SK-N-SH (cell line): ENCODE measurements around the gene SELENOS. TPM values are rescaled to one million over a fixed set of nuclear protein-coding genes. Genes with fewer than 3 reads are reported as not detected.

Source experiments
- CTCF ChIA-PET: fragments of 300-600, 350-600 bp; formaldehyde crosslinking; extraction: SDS; loops from one replicate; lab custom pipeline; 2021; lab: Yijun Ruan, JAX
- POLR2A ChIA-PET: fragments of 350-600 bp; sonication (Branson Sonifier 250); formaldehyde crosslinking; extraction: SDS; loops from one replicate; lab custom pipeline; 2020; ENCODE audit warnings: antibody characterized with exemption, inconsistent platforms; lab: Yijun Ruan, JAX
- DNase-seq: peaks from one replicate; pipeline ENCODE4 v3.0.0; 2012
- H2AFZ ChIP-seq: fragments of 200-600 bp; sonication (generic); 2 replicates; pipeline ENCODE4 v1.8.1; 2016; ENCODE audit warnings: antibody characterized with exemption, mild to moderate bottlenecking, low read depth
- H3F3A ChIP-seq: fragments of 200-600 bp; sonication (generic); replicated peaks from 2 replicates; pipeline ENCODE3; 2016; ENCODE audit warnings: antibody characterized with exemption, mild to moderate bottlenecking; ENCODE audit not compliant: insufficient read depth
- H3K27ac ChIP-seq, 2 experiments: fragments of 200-500 bp in 1 of 2; fragments of 200-600 bp in 1 of 2; sonication (Bioruptor generic) in 1 of 2; sonication (generic), shearing (Covaris generic) in 1 of 2; 2 replicates each; pipeline versions ENCODE4 v1.5.1 to v1.6.1; 2014 to 2016; ENCODE audit warnings: low read depth in 2 of 2, inconsistent platforms in 1 of 2, low read length in 1 of 2, mild to moderate bottlenecking in 1 of 2, mixed read lengths in 1 of 2
- H3K27me3 ChIP-seq: fragments of 200-600 bp; sonication (generic), shearing (Covaris generic); 2 replicates; pipeline ENCODE4 v1.6.1; 2016; ENCODE audit warnings: mixed run types; ENCODE audit not compliant: insufficient read depth
- H3K36me3 ChIP-seq, 2 experiments: fragments of 200-500 bp in 1 of 2; fragments of 200-600 bp in 1 of 2; sonication (Bioruptor generic) in 1 of 2; sonication (generic) in 1 of 2; replicated peaks in 1 of 2; 2 replicates each; pipeline versions ENCODE3 to v1.5.1; 2014 to 2016; ENCODE audit warnings: low read length in 1 of 2, mild to moderate bottlenecking in 1 of 2; ENCODE audit not compliant: insufficient read depth in 2 of 2, control insufficient read depth in 1 of 2
- H3K4me1 ChIP-seq, 2 experiments: fragments of 200-500 bp in 1 of 2; fragments of 200-600 bp in 1 of 2; sonication (Bioruptor generic) in 1 of 2; sonication (generic), shearing (Covaris generic) in 1 of 2; 2 replicates each; pipeline versions ENCODE4 v1.5.1 to v1.6.1; 2014 to 2016; ENCODE audit warnings: low read depth in 1 of 2, low read length in 1 of 2, mixed run types in 1 of 2; ENCODE audit not compliant: insufficient read depth in 2 of 2, control insufficient read depth in 1 of 2
- H3K4me2 ChIP-seq: fragments of 200-600 bp; sonication (generic), shearing (Covaris generic); 2 replicates; pipeline ENCODE4 v1.6.1; 2017; ENCODE audit warnings: mixed run types
- H3K4me3 ChIP-seq, 2 experiments: fragments of 200-500 bp in 1 of 2; fragments of 200-600 bp in 1 of 2; sonication (Bioruptor generic) in 1 of 2; sonication (generic), shearing (Covaris generic) in 1 of 2; 2 replicates each; pipeline versions ENCODE4 v1.5.1 to v1.8.1; 2014 to 2016; ENCODE audit warnings: low read depth in 2 of 2, inconsistent platforms in 1 of 2, low read length in 1 of 2, mild to moderate bottlenecking in 1 of 2, mixed read lengths in 1 of 2, moderate library complexity in 1 of 2
- H3K79me2 ChIP-seq: fragments of 200-600 bp; sonication (generic); 2 replicates; pipeline ENCODE4 v1.8.1; 2017; ENCODE audit warnings: mild to moderate bottlenecking; ENCODE audit not compliant: insufficient read depth
- H3K9ac ChIP-seq: fragments of 200-600 bp; sonication (generic); 2 replicates; pipeline ENCODE4 v1.6.1; 2017; ENCODE audit warnings: mixed run types
- H3K9me2 ChIP-seq: fragments of 200-600 bp; sonication (generic); 2 replicates; pipeline ENCODE4 v1.6.1; 2017; ENCODE audit warnings: mixed run types
- H3K9me3 ChIP-seq: fragments of 200-600 bp; sonication (generic); 2 replicates; pipeline ENCODE4 v1.6.1; 2017; ENCODE audit warnings: mixed run types, mild to moderate bottlenecking, moderate library complexity
- H4K20me1 ChIP-seq: fragments of 200-600 bp; sonication (generic); 2 replicates; pipeline ENCODE4 v1.6.1; 2017; ENCODE audit warnings: mild to moderate bottlenecking, mixed run types; ENCODE audit not compliant: insufficient read depth
- CHD2 ChIP-seq: fragments of 150-350 bp; IDR thresholded peaks from 2 replicates; pipeline ENCODE4 v1.6.1; 2018; ENCODE audit warnings: low read length; ENCODE audit not compliant: partially characterized antibody
- CTCF ChIP-seq: fragments of 200-600 bp; sonication (generic); IDR thresholded peaks from 2 replicates; pipeline ENCODE4 v1.6.1; 2017; ENCODE audit warnings: antibody characterized with exemption, mild to moderate bottlenecking, moderate library complexity
- ELF1 ChIP-seq: IDR thresholded peaks from 2 replicates; pipeline ENCODE4 v1.4.0; 2012
- EP300 ChIP-seq, 2 experiments: IDR thresholded peaks; 2 replicates each; pipeline versions ENCODE4 v1.4.0 to v1.6.1; 2012; ENCODE audit warnings: borderline replicate concordance in 1 of 2, low read depth in 1 of 2, low read length in 1 of 2
- EZH2phosphoT487 ChIP-seq: fragments of 200-600 bp; sonication (generic); IDR thresholded peaks from 2 replicates; pipeline ENCODE4 v1.6.1; 2017; ENCODE audit warnings: low read depth, mixed run types, mild to moderate bottlenecking, antibody characterized with exemption, moderate library complexity, borderline replicate concordance
- FOXJ3 ChIP-seq: sonication (generic); formaldehyde crosslinking; IDR thresholded peaks from 2 replicates; pipeline ENCODE4 v1.5.1; 2020; ENCODE audit warnings: mild to moderate bottlenecking, missing genetic modification reagents
- FOXM1 ChIP-seq: IDR thresholded peaks from 2 replicates; pipeline ENCODE4 v1.4.0; 2012; ENCODE audit warnings: low read depth, mild to moderate bottlenecking
- MAX ChIP-seq: IDR thresholded peaks from 2 replicates; pipeline ENCODE4 v1.4.0; 2012; ENCODE audit warnings: low read depth
- MEF2A ChIP-seq: IDR thresholded peaks from 2 replicates; pipeline ENCODE4 v1.4.0; 2012; ENCODE audit warnings: low read depth, borderline replicate concordance
- PBX3 ChIP-seq: IDR thresholded peaks from 2 replicates; pipeline ENCODE4; 2012
- RAD21 ChIP-seq: IDR thresholded peaks from 2 replicates; pipeline ENCODE4 v1.6.1; 2012; ENCODE audit warnings: mild to moderate bottlenecking, low read length
- RFX5 ChIP-seq: IDR thresholded peaks from 2 replicates; pipeline ENCODE4 v1.6.1; 2012; ENCODE audit warnings: mild to moderate bottlenecking, improper control_type of control experiment, low read length
- SMC3 ChIP-seq: IDR thresholded peaks from 2 replicates; pipeline ENCODE4 v1.6.1; 2012; ENCODE audit warnings: low read depth, low read length, improper control_type of control experiment
- TEAD4 ChIP-seq: IDR thresholded peaks from 2 replicates; pipeline ENCODE4 v1.4.0; 2012; ENCODE audit warnings: mild to moderate bottlenecking, borderline replicate concordance; ENCODE audit not compliant: insufficient read depth
- USF1 ChIP-seq: IDR thresholded peaks from 2 replicates; pipeline ENCODE4 v1.4.0; 2012; ENCODE audit warnings: low read depth, borderline replicate concordance
- USF2 ChIP-seq: fragments of 150-350 bp; IDR thresholded peaks from 2 replicates; pipeline ENCODE4 v1.6.1; 2017; ENCODE audit warnings: antibody characterized with exemption, low read length, low read depth, borderline replicate concordance
- YY1 ChIP-seq: IDR thresholded peaks from 2 replicates; pipeline ENCODE4 v1.4.0; 2012; ENCODE audit warnings: low read depth, mild to moderate bottlenecking
- ZBTB33 ChIP-seq: IDR thresholded peaks from 2 replicates; pipeline ENCODE4 v1.4.0; 2012; ENCODE audit warnings: low read depth, borderline replicate concordance
- WGBS: methylation state at CpG from one replicate; pipeline ENCODE4 v1.1.6; 2017; ENCODE audit warnings: low lambda C conversion rate; 5-methylcytosine and 5-hydroxymethylcytosine counted together
- polyA plus RNA-seq, 3 experiments: library from polyadenylated mRNA; depleted of rRNA; stranded (reverse); fragments of >200 nt; gene quantifications; 2 replicates each; pipeline ENCODE4 v1.2.3, GENCODE V29; 2012

SELENOS gene
- polyA plus RNA-seq, 1 of the 3 experiments (the other 2 are of a cell fraction): 101 TPM

GRCh38 chr15:101232677-101233076, 44.6 kb downstream of the SELENOS start:
- Histone ChIP-seq H3K9ac (no peak overlapping the region), H3K27ac (no peak overlapping the region; a peak in 1 of 4 replicates), H3K79me2 (peaks cover 100% of the 10 kb centered on the region), H3K4me2 (no peak overlapping the region)
- no peak for DNase-seq
- WGBS: 75% methylated on average over 5 of the region's 5 CpGs
- CTCF ChIA-PET: interaction anchor here (0.7 to 1.1 kb wide), 2 partner anchors 17 to 36 kb away, joined by 3 to 4 read pairs; no protein-coding TSS in a partner anchor
- TF ChIP-seq EZH2phosphoT487: no peak
- no peak for TF ChIP-seq MAX
- TF ChIP-seq TEAD4: no peak
- TF ChIP-seq YY1: no peak
- no peak for TF ChIP-seq USF1
- TF ChIP-seq, all 33 proteins: peak for 0
- no peaks in the 10 kb centered on the region for H3K27me3 ChIP-seq
- peaks cover 32 to 37% of the 10 kb centered on the region in 2 experiments for H3K36me3 ChIP-seq
- H3F3A ChIP-seq: no peaks in the 10 kb centered on the region
- peaks cover 49% of the 10 kb centered on the region for H4K20me1 ChIP-seq
- H3K4me3 ChIP-seq: no peak overlapping the region
- H3K9me3 ChIP-seq: no peaks in the 10 kb centered on the region; the same call in 1 of the 2 replicates
- H3K4me1 ChIP-seq: peaks cover 0 to 6% of the 10 kb centered on the region in 2 experiments; a peak in 1 of 4 replicates
- POLR2A ChIA-PET: interaction anchor here (0.9 kb wide), 1 partner anchor 9 kb away, joined by 3 read pairs; no protein-coding TSS in a partner anchor
- no peak overlapping the region for H2AFZ ChIP-seq
- H3K9me2 ChIP-seq: no peaks in the 10 kb centered on the region

- Histone ChIP-seq H3K9ac (no peak overlapping the region), H3K27ac (no peak overlapping the region), H3K4me1 (peaks cover 0 to 6% of the 10 kb centered on the region in 2 experiments; a peak in 1 of 4 replicates), H2AFZ (no peak overlapping the region), H3K27me3 (no peaks in the 10 kb centered on the region), H3K4me2 (no peak overlapping the region), H4K20me1 (peaks cover 48% of the 10 kb centered on the region), H3K36me3 (peaks cover 21 to 32% of the 10 kb centered on the region in 2 experiments), H3K9me3 (no peaks in the 10 kb centered on the region; the same call in 1 of the 2 replicates), H3F3A (no peaks in the 10 kb centered on the region), H3K9me2 (no peaks in the 10 kb centered on the region), H3K4me3 (no peak overlapping the region), H3K79me2 (peaks cover 97% of the 10 kb centered on the region)
- ChIA-PET POLR2A (no interaction called here), CTCF (no interaction called here)
- no peak for DNase-seq
- TF ChIP-seq ELF1: no peak
- TF ChIP-seq EZH2phosphoT487: no peak
- no peak for TF ChIP-seq RFX5
- no peak for TF ChIP-seq USF2
- TF ChIP-seq MEF2A: no peak
- TF ChIP-seq SMC3: no peak
- no peak for TF ChIP-seq EP300 (IDR thresholded peaks at IDR 0.05; ENCODE audit: borderline replicate concordance in 1 of 2, low read depth in 1 of 2, low read length in 1 of 2)
- TF ChIP-seq FOXM1: no peak
- no peak for TF ChIP-seq ZBTB33
- TF ChIP-seq PBX3: no peak
- TF ChIP-seq USF1: no peak
- TF ChIP-seq YY1: no peak
- TF ChIP-seq FOXJ3 (CRISPR knock-in tag): no peak
- TF ChIP-seq RAD21: no peak
- no peak for TF ChIP-seq CHD2
- no peak for TF ChIP-seq CTCF
Observed at GRCh38 chr15:101228313-101228712, 49.0 kb downstream of the SELENOS start.
